Loucy (cell line): Measurements from ENCODE around the gene NRCAM.

Source experiments
- H2AFZ ChIP-seq: fragments of 200-600 bp; sonication (generic); 2 replicates; pipeline ENCODE4 v1.6.0; 2016; ENCODE audit warnings: antibody characterized with exemption, mild to moderate bottlenecking, low read length, moderate library complexity
- H3F3A ChIP-seq: fragments of 200-600 bp; 2 replicates; pipeline ENCODE4 v1.6.0; 2016; ENCODE audit warnings: antibody characterized with exemption, low read depth, mild to moderate bottlenecking
- H3K27me3 ChIP-seq: fragments of 200-600 bp; sonication (generic); 2 replicates; pipeline ENCODE4 v1.6.1; 2014; ENCODE audit warnings: low read length, mild to moderate bottlenecking; ENCODE audit not compliant: insufficient read depth, poor library complexity, severe bottlenecking
- H3K36me3 ChIP-seq: fragments of 200-600 bp; sonication (generic); 2 replicates; pipeline ENCODE4 v1.6.1; 2016; ENCODE audit warnings: low read length; ENCODE audit not compliant: insufficient read depth
- H3K4me1 ChIP-seq: fragments of 200-600 bp; sonication (generic); 2 replicates; pipeline ENCODE4 v1.5.1; 2014; ENCODE audit warnings: low read length, mild to moderate bottlenecking; ENCODE audit not compliant: insufficient read depth, poor library complexity, severe bottlenecking
- H3K4me2 ChIP-seq: fragments of 200-600 bp; sonication (generic); 2 replicates; pipeline ENCODE4 v1.6.0; 2014; ENCODE audit warnings: antibody characterized with exemption, low read length, low read depth, mild to moderate bottlenecking; ENCODE audit not compliant: poor library complexity, severe bottlenecking
- H3K4me3 ChIP-seq: fragments of 200-600 bp; sonication (generic); 2 replicates; pipeline ENCODE4 v1.5.1; 2014; ENCODE audit warnings: low read length, mild to moderate bottlenecking, mixed read lengths; ENCODE audit not compliant: poor library complexity, severe bottlenecking
- H3K79me2 ChIP-seq: fragments of 200-600 bp; sonication (generic); 2 replicates; pipeline ENCODE4 v1.6.1; 2014; ENCODE audit warnings: low read length; ENCODE audit not compliant: insufficient read depth
- H3K9ac ChIP-seq: fragments of 200-600 bp; sonication (generic); 2 replicates; pipeline ENCODE4 v1.6.0; 2014; ENCODE audit warnings: mild to moderate bottlenecking, low read depth, low read length, moderate library complexity; ENCODE audit not compliant: poor library complexity, severe bottlenecking
- H3K9me2 ChIP-seq: fragments of 200-600 bp; sonication (generic); replicated peaks from 2 replicates; pipeline ENCODE4 v1.6.1; 2016; ENCODE audit warnings: low read depth, low read length, mixed read lengths
- H3K9me3 ChIP-seq: fragments of 200-600 bp; sonication (generic); 2 replicates; pipeline ENCODE4 v1.6.1; 2014; ENCODE audit warnings: mild to moderate bottlenecking, antibody characterized with exemption, low read length, low read depth; ENCODE audit not compliant: insufficient read depth
- H4K20me1 ChIP-seq: fragments of 200-600 bp; sonication (generic); 2 replicates; pipeline ENCODE4 v1.6.0; 2014; ENCODE audit warnings: antibody characterized with exemption, low read length, mild to moderate bottlenecking; ENCODE audit not compliant: insufficient read depth, poor library complexity, severe bottlenecking
- CTCF ChIP-seq: fragments of 200-600 bp; sonication (generic); conservative IDR thresholded peaks from 2 replicates; pipeline ENCODE4 v1.5.1; 2014; ENCODE audit warnings: mild to moderate bottlenecking, antibody characterized with exemption, low read length
- EZH2phosphoT487 ChIP-seq: fragments of 200-600 bp; IDR thresholded peaks from 2 replicates; pipeline ENCODE4 v1.6.1; 2018; ENCODE audit warnings: antibody characterized with exemption, mild to moderate bottlenecking, moderate library complexity, borderline replicate concordance

Gene NRCAM

GRCh38 chr7:108413337-108413736, 42.9 kb downstream of the NRCAM start:
- Histone ChIP-seq H3F3A (no peaks in the 10 kb centered on the region), H3K9me2 (no peaks in the 10 kb centered on the region), H3K9ac (no peak overlapping the region), H3K9me3 (no peaks in the 10 kb centered on the region), H3K27me3 (peaks cover 9% of the 10 kb centered on the region), H3K79me2 (no peaks in the 10 kb centered on the region), H3K36me3 (no peaks in the 10 kb centered on the region), H2AFZ (no peak overlapping the region), H4K20me1 (no peaks in the 10 kb centered on the region), H3K4me2 (no peak overlapping the region), H3K4me3 (no peak overlapping the region), H3K4me1 (peaks cover 9% of the 10 kb centered on the region)
- no peak for TF ChIP-seq EZH2phosphoT487
- TF ChIP-seq CTCF: no peak

- H3K79me2 ChIP-seq: no peaks in the 10 kb centered on the region
- H4K20me1 ChIP-seq: no peaks in the 10 kb centered on the region
- no peak overlapping the region for H3K4me3 ChIP-seq
- H3K36me3 ChIP-seq: no peaks in the 10 kb centered on the region
- no peak for TF ChIP-seq EZH2phosphoT487
- H3K4me2 ChIP-seq: no peak overlapping the region
- no peak overlapping the region for H3K9ac ChIP-seq
- no peak overlapping the region for H2AFZ ChIP-seq
- no peaks in the 10 kb centered on the region for H3F3A ChIP-seq
- H3K27me3 ChIP-seq: no peaks in the 10 kb centered on the region
- no peaks in the 10 kb centered on the region for H3K4me1 ChIP-seq
- H3K9me2 ChIP-seq: no peaks in the 10 kb centered on the region
- H3K9me3 ChIP-seq: no peaks in the 10 kb centered on the region
These were observed 47.1 kb downstream of the NRCAM start for GRCh38 chr7:108409146-108409545.

- no peaks in the 10 kb centered on the region for H3K4me1 ChIP-seq
These were observed 47.8 kb downstream of the NRCAM start for GRCh38 chr7:108408296-108408991.

More at GRCh38 chr7:108408296-108408991, 47.8 kb downstream of the NRCAM start:
- H3K27me3 ChIP-seq: no peaks in the 10 kb centered on the region
- H3K9ac ChIP-seq: no peak overlapping the region
- H3K9me2 ChIP-seq: no peaks in the 10 kb centered on the region
- H4K20me1 ChIP-seq: no peaks in the 10 kb centered on the region
- H3F3A ChIP-seq: no peaks in the 10 kb centered on the region
- H3K4me3 ChIP-seq: no peak overlapping the region
- H2AFZ ChIP-seq: no peak overlapping the region
- no peaks in the 10 kb centered on the region for H3K9me3 ChIP-seq
- H3K4me2 ChIP-seq: no peak overlapping the region
- TF ChIP-seq CTCF (no peak), EZH2phosphoT487 (no peak)
- no peaks in the 10 kb centered on the region for H3K36me3 ChIP-seq
- no peaks in the 10 kb centered on the region for H3K79me2 ChIP-seq
